ENCODE measurements around the gene TM4SF4.

Gene TM4SF4

DNA sequence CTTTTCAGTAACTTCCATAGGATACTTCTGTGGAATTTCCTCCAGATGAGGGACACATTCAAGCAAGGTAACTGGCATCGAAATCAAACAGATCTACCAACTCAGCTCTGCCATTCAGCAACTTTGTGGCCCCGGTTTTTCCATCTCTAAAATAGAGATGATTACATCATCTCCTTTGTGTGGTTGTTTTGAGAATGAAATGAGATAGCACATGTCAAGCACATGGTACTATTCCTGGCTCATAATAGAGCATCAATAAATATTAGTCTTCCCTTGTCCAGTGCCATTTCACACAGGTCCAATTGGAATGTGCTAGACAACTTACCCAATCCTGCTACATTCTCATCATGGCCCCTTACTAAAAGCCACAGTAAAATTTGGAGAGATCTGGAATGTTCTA is 24.2 kb upstream of the TM4SF4 start:
- no peak for TF ChIP-seq ARNTL (CRISPR knock-in tag; IDR thresholded peaks at IDR 0.05; ENCODE audit: borderline replicate concordance, low read depth)
- TF ChIP-seq, protein P1, sequence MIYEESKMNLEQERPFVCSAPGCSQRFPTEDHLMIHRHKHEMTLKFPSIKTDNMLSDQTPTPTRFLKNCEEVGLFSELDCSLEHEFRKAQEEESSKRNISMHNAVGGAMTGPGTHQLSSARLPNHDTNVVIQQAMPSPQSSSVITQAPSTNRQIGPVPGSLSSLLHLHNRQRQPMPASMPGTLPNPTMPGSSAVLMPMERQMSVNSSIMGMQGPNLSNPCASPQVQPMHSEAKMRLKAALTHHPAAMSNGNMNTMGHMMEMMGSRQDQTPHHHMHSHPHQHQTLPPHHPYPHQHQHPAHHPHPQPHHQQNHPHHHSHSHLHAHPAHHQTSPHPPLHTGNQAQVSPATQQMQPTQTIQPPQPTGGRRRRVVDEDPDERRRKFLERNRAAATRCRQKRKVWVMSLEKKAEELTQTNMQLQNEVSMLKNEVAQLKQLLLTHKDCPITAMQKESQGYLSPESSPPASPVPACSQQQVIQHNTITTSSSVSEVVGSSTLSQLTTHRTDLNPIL (CRISPR knock-in tag; IDR thresholded peaks at IDR 0.05; ENCODE audit: low read depth), result no peak
- TF ChIP-seq POU6F1 (CRISPR knock-in tag; IDR thresholded peaks at IDR 0.05; ENCODE audit: borderline replicate concordance, low read depth), result no peak
- TF ChIP-seq TCF4 (CRISPR knock-in tag; IDR thresholded peaks at IDR 0.05; ENCODE audit: borderline replicate concordance), result no peak
- no peak for ATAC-seq

GRCh38 chr3:149452036-149452435 is 22.5 kb upstream of the TM4SF4 start:
- TF ChIP-seq ZFP30 (CRISPR knock-in tag; IDR thresholded peaks at IDR 0.05) (no peak), ZNF8 (CRISPR knock-in tag; IDR thresholded peaks at IDR 0.05) (no peak), PPARA (CRISPR knock-in tag; IDR thresholded peaks at IDR 0.05; ENCODE audit: borderline replicate concordance) (no peak), TSHZ2 (CRISPR knock-in tag; IDR thresholded peaks at IDR 0.05) (no peak)
- TF ChIP-seq, protein P1 (CRISPR knock-in tag; IDR thresholded peaks at IDR 0.05; ENCODE audit: low read depth), result no peak

DNA sequence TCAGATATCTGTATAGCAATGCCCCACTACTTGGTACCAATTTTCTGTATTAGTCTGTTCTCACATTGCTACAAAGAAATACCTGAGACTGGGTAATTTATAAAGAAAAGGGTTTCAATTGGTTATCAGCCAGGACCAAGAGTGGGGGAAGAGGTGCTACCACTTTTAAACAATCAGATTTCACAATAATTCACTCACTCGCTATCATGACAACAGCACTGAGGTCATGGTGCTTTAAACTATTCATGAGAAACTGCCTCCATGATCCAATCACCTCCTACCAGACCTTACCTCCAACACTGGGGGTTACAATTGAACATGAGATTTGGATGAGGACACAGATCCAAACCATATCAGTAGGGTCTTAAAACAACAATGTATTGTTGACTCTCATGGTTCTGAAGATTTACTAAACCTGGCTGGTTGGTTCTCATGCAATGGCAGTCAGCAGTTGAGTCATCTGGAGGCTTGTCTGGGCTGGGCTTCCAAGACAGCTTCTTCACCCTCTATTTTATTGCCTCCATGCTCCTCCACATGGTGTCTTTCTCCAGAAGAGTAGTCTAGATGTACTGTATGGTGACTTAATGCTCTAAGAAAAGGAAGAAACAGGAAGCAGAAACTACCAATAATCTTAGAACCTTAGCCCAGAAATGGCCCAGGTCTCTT is 21.2 kb upstream of the TM4SF4 start:
- ATAC-seq, result no peak
- TF ChIP-seq CSRNP3 (CRISPR knock-in tag; IDR thresholded peaks at IDR 0.05) (no peak), ZC3H10 (CRISPR knock-in tag; IDR thresholded peaks at IDR 0.05) (no peak), GLIS3 (CRISPR knock-in tag; IDR thresholded peaks at IDR 0.05) (no peak), ZNF8 (CRISPR knock-in tag; IDR thresholded peaks at IDR 0.05) (no peak), ISL1 (CRISPR knock-in tag; IDR thresholded peaks at IDR 0.05) (no peak), ZNF565 (CRISPR knock-in tag; conservative IDR thresholded peaks at IDR 0.05; ENCODE audit: low read depth) (no peak), TCF4 (CRISPR knock-in tag; IDR thresholded peaks at IDR 0.05; ENCODE audit: borderline replicate concordance) (no peak), ZFP30 (CRISPR knock-in tag; IDR thresholded peaks at IDR 0.05) (no peak), RARB (CRISPR knock-in tag; IDR thresholded peaks at IDR 0.05) (no peak), ZNF70 (CRISPR knock-in tag; IDR thresholded peaks at IDR 0.05) (no peak), ESRRG (CRISPR knock-in tag; IDR thresholded peaks at IDR 0.05) (no peak), POU6F1 (CRISPR knock-in tag; IDR thresholded peaks at IDR 0.05; ENCODE audit: borderline replicate concordance, low read depth) (no peak), TOX (CRISPR knock-in tag; IDR thresholded peaks at IDR 0.05; ENCODE audit: borderline replicate concordance) (no peak), BACH2 (CRISPR knock-in tag; IDR thresholded peaks at IDR 0.05; ENCODE audit: borderline replicate concordance) (no peak)
- TF ChIP-seq, protein P1 (CRISPR knock-in tag; IDR thresholded peaks at IDR 0.05; ENCODE audit: low read depth), result no peak
- TF ChIP-seq, protein P2, sequence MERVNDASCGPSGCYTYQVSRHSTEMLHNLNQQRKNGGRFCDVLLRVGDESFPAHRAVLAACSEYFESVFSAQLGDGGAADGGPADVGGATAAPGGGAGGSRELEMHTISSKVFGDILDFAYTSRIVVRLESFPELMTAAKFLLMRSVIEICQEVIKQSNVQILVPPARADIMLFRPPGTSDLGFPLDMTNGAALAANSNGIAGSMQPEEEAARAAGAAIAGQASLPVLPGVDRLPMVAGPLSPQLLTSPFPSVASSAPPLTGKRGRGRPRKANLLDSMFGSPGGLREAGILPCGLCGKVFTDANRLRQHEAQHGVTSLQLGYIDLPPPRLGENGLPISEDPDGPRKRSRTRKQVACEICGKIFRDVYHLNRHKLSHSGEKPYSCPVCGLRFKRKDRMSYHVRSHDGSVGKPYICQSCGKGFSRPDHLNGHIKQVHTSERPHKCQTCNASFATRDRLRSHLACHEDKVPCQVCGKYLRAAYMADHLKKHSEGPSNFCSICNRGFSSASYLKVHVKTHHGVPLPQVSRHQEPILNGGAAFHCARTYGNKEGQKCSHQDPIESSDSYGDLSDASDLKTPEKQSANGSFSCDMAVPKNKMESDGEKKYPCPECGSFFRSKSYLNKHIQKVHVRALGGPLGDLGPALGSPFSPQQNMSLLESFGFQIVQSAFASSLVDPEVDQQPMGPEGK (CRISPR knock-in tag; IDR thresholded peaks at IDR 0.05; ENCODE audit: borderline replicate concordance), result no peak

More at GRCh38 chr3:149452036-149452435, 22.5 kb upstream of the TM4SF4 start:
- ATAC-seq, result no peak
